Loucy (cell line): Measurements from ENCODE around the gene CTNNBIP1.

ENCODE experiments used
- H2AFZ ChIP-seq: fragments of 200-600 bp; sonication (generic); 2 replicates; pipeline ENCODE4 v1.6.0; 2016; ENCODE audit warnings: antibody characterized with exemption, mild to moderate bottlenecking, low read length, moderate library complexity
- H3F3A ChIP-seq: fragments of 200-600 bp; 2 replicates; pipeline ENCODE4 v1.6.0; 2016; ENCODE audit warnings: antibody characterized with exemption, low read depth, mild to moderate bottlenecking
- H3K27me3 ChIP-seq: fragments of 200-600 bp; sonication (generic); 2 replicates; pipeline ENCODE4 v1.6.1; 2014; ENCODE audit warnings: low read length, mild to moderate bottlenecking; ENCODE audit not compliant: insufficient read depth, poor library complexity, severe bottlenecking
- H3K36me3 ChIP-seq: fragments of 200-600 bp; sonication (generic); 2 replicates; pipeline ENCODE4 v1.6.1; 2016; ENCODE audit warnings: low read length; ENCODE audit not compliant: insufficient read depth
- H3K4me1 ChIP-seq: fragments of 200-600 bp; sonication (generic); 2 replicates; pipeline ENCODE4 v1.5.1; 2014; ENCODE audit warnings: low read length, mild to moderate bottlenecking; ENCODE audit not compliant: insufficient read depth, poor library complexity, severe bottlenecking
- H3K4me2 ChIP-seq: fragments of 200-600 bp; sonication (generic); 2 replicates; pipeline ENCODE4 v1.6.0; 2014; ENCODE audit warnings: antibody characterized with exemption, low read length, low read depth, mild to moderate bottlenecking; ENCODE audit not compliant: poor library complexity, severe bottlenecking
- H3K4me3 ChIP-seq: fragments of 200-600 bp; sonication (generic); 2 replicates; pipeline ENCODE4 v1.5.1; 2014; ENCODE audit warnings: low read length, mild to moderate bottlenecking, mixed read lengths; ENCODE audit not compliant: poor library complexity, severe bottlenecking
- H3K79me2 ChIP-seq: fragments of 200-600 bp; sonication (generic); 2 replicates; pipeline ENCODE4 v1.6.1; 2014; ENCODE audit warnings: low read length; ENCODE audit not compliant: insufficient read depth
- H3K9ac ChIP-seq: fragments of 200-600 bp; sonication (generic); 2 replicates; pipeline ENCODE4 v1.6.0; 2014; ENCODE audit warnings: mild to moderate bottlenecking, low read depth, low read length, moderate library complexity; ENCODE audit not compliant: poor library complexity, severe bottlenecking
- H3K9me2 ChIP-seq: fragments of 200-600 bp; sonication (generic); replicated peaks from 2 replicates; pipeline ENCODE4 v1.6.1; 2016; ENCODE audit warnings: low read depth, low read length, mixed read lengths
- H3K9me3 ChIP-seq: fragments of 200-600 bp; sonication (generic); 2 replicates; pipeline ENCODE4 v1.6.1; 2014; ENCODE audit warnings: mild to moderate bottlenecking, antibody characterized with exemption, low read length, low read depth; ENCODE audit not compliant: insufficient read depth
- H4K20me1 ChIP-seq: fragments of 200-600 bp; sonication (generic); 2 replicates; pipeline ENCODE4 v1.6.0; 2014; ENCODE audit warnings: antibody characterized with exemption, low read length, mild to moderate bottlenecking; ENCODE audit not compliant: insufficient read depth, poor library complexity, severe bottlenecking
- EZH2phosphoT487 ChIP-seq: fragments of 200-600 bp; IDR thresholded peaks from 2 replicates; pipeline ENCODE4 v1.6.1; 2018; ENCODE audit warnings: antibody characterized with exemption, mild to moderate bottlenecking, moderate library complexity, borderline replicate concordance
- TF ChIP-seq, protein P1 (sequence below): fragments of 200-600 bp; sonication (generic); conservative IDR thresholded peaks from 2 replicates; pipeline ENCODE4 v1.5.1; 2014; ENCODE audit warnings: mild to moderate bottlenecking, antibody characterized with exemption, low read length

Gene CTNNBIP1

GRCh38 chr1:9908871-9909233 is 1.2 kb downstream of the CTNNBIP1 start:
- Histone ChIP-seq H3K27me3 (no peaks in the 10 kb centered on the region), H2AFZ (no peak overlapping the region; the same call in 1 of the 2 replicates), H3K36me3 (no peaks in the 10 kb centered on the region), H3K9me3 (no peaks in the 10 kb centered on the region), H4K20me1 (peaks cover 6% of the 10 kb centered on the region), H3K9ac (peak overlapping the region; percentile 96), H3K4me1 (peaks cover 33% of the 10 kb centered on the region), H3K79me2 (peaks cover 25% of the 10 kb centered on the region), H3K4me3 (peak overlapping the region; percentile 99), H3K9me2 (no peaks in the 10 kb centered on the region), H3K4me2 (peak overlapping the region; percentile 98), H3F3A (no peaks in the 10 kb centered on the region)
- TF ChIP-seq, protein P1, sequence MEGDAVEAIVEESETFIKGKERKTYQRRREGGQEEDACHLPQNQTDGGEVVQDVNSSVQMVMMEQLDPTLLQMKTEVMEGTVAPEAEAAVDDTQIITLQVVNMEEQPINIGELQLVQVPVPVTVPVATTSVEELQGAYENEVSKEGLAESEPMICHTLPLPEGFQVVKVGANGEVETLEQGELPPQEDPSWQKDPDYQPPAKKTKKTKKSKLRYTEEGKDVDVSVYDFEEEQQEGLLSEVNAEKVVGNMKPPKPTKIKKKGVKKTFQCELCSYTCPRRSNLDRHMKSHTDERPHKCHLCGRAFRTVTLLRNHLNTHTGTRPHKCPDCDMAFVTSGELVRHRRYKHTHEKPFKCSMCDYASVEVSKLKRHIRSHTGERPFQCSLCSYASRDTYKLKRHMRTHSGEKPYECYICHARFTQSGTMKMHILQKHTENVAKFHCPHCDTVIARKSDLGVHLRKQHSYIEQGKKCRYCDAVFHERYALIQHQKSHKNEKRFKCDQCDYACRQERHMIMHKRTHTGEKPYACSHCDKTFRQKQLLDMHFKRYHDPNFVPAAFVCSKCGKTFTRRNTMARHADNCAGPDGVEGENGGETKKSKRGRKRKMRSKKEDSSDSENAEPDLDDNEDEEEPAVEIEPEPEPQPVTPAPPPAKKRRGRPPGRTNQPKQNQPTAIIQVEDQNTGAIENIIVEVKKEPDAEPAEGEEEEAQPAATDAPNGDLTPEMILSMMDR, result no peak
- no peak for TF ChIP-seq EZH2phosphoT487

DNA sequence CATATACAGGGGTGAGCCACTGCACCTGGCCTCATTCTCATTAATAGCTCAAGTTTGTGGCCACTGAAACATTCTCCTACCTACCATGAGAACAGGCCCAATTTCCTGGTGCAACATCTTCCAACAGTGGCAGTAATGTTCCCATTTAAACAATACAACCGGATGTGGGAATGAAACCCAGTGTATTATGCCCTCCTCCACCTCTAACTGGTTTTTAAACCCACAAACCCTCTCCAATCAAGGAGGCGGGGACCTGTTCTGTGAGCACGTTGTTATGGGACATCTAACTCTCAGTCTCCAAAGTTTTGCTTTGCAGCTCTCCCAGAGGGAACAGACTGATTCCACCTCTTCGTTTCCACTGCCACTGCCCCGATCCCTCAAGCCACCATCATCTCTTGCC is 2.6 kb downstream of the CTNNBIP1 start:
- Histone ChIP-seq H3K4me3 (no peak overlapping the region), H3K9ac (peak overlapping the region; percentile 8), H3K27me3 (no peaks in the 10 kb centered on the region), H2AFZ (no peak overlapping the region), H3K9me3 (no peaks in the 10 kb centered on the region), H3K9me2 (no peaks in the 10 kb centered on the region), H4K20me1 (peaks cover 6% of the 10 kb centered on the region), H3K36me3 (no peaks in the 10 kb centered on the region), H3F3A (no peaks in the 10 kb centered on the region), H3K79me2 (peaks cover 25% of the 10 kb centered on the region), H3K4me2 (peak overlapping the region; percentile 42), H3K4me1 (peaks cover 33% of the 10 kb centered on the region)
- TF ChIP-seq, protein P1, result no peak
- TF ChIP-seq EZH2phosphoT487, result no peak

GRCh38 chr1:9906466-9906865 is 3.6 kb downstream of the CTNNBIP1 start:
- peaks cover 25% of the 10 kb centered on the region for H3K79me2 ChIP-seq
- no peak overlapping the region for H3K9ac ChIP-seq
- no peaks in the 10 kb centered on the region for H3K9me2 ChIP-seq
- H3K4me2 ChIP-seq, result no peak overlapping the region
- H2AFZ ChIP-seq, result no peak overlapping the region
- no peak for TF ChIP-seq EZH2phosphoT487
- TF ChIP-seq, protein P1, result no peak
- peaks cover 6% of the 10 kb centered on the region for H4K20me1 ChIP-seq
- no peaks in the 10 kb centered on the region for H3K36me3 ChIP-seq
- no peaks in the 10 kb centered on the region for H3K9me3 ChIP-seq
- H3K4me3 ChIP-seq, result no peak overlapping the region
- H3K27me3 ChIP-seq, result no peaks in the 10 kb centered on the region
- no peaks in the 10 kb centered on the region for H3F3A ChIP-seq
- H3K4me1 ChIP-seq, result peaks cover 32% of the 10 kb centered on the region
